Dedifferentiated amniotic fluid mesenchymal stem cell (primary cell): ENCODE results near the gene BMP8A.
"Not testable (repeated sequence)": the region's sequence is repeated elsewhere in the genome, so short reads cannot be mapped to it uniquely, and the experiment has no call there.

ENCODE experiments used
- DNase-seq: peaks from one replicate; pipeline ENCODE4 v3.0.0-alpha.2; 2016; ENCODE audit errors: extremely low spot score

The BMP8A gene

DNA sequence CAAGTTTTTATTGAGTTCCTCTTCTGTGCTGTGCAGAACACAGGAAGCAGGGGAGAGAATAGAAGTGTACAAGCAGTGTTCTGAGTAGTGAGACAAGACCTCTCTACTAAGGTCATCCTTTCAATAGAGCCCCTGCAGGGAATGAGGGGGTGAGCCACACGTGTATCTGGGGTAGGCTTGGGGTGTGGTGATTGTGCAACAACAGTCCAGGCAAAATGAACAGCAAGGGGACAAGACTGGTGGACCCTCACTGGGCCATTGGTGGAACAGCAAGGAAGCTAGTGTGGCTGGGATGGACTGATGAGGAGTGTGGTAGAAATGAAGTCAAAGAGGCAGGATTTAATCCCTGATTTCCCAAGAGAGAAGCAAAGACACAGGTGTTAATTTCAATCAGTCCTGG, 8.2 kb upstream of the BMP8A start:
- no peak for DNase-seq

DNA sequence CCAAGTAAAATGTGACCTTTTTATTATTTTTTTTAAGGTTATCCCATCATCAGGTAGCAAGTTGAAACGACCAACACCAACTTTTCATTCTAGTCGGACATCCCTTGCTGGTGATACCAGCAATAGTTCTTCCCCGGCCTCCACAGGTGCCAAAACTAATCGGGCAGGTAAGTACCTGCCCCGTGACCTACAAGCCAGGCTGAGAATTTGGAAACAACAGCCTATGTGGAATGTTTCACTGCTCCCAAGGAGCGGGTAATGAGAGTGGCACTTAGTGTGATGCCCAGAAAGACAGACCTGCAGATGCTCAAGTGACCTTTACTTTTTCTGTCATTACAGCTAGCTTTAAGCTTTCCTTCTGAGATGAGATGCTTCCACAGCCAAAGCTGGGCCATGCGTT, 6.9 kb upstream of the BMP8A start:
- DNase-seq, result no peak

DNA sequence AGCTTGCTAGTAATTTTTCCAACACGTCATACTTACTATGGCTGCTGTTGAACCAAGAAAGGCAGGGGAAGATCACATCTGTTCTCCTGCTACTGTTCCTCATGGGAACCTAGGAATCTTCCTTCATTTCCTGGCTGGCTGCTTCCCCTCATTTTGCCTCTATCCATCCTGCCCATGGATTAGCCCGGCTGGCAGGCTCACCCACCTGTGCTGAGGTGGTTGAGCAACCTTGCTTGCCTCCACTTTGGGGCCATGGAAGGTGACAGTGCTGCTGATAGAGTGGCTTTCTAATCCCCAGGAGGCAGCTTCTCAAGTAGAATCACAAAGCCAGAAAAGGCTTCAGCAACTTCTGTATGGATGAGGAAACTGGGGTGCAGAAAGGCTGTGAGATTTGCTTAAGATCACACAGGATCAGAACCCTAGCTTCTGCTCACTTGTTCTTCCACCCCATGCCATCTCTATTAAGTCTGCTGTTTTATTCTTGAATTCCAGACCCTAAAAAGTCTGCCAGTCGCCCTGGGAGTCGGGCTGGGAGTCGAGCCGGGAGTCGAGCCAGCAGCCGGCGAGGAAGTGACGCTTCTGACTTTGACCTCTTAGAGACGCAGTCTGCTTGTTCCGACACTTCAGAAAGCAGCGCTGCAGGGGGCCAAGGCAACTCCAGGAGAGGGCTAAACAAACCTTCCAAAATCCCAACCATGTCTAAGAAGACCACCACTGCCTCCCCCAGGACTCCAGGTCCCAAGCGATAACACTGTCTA, 6.2 kb upstream of the BMP8A start:
- no peak for DNase-seq

DNA sequence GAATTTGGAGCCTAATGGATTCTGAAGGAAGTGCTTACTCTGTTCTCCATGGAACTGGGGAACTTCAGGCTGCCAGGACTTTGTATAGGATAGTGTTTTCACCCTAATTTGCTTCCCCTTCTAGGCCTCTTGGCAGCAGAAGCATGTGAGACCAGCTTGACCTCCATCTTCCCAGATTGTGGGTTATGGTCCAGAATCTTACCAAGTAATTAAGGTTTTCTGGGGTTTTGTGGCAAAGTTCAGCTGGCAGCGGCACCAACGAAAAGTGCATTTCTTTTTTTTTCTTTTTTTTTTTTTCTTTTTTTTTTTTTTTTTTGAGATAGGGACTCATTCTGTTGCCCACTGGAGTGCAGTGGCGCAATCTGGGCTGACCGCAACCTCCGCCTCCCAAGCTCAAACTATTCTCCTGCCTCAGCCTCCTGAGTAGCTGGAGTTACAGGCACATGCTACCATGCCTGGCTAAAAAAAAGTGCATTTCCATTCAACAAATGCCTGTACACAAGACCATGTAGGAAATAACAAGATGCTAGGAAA, 3.4 kb upstream of the BMP8A start:
- DNase-seq, result no peak

DNA sequence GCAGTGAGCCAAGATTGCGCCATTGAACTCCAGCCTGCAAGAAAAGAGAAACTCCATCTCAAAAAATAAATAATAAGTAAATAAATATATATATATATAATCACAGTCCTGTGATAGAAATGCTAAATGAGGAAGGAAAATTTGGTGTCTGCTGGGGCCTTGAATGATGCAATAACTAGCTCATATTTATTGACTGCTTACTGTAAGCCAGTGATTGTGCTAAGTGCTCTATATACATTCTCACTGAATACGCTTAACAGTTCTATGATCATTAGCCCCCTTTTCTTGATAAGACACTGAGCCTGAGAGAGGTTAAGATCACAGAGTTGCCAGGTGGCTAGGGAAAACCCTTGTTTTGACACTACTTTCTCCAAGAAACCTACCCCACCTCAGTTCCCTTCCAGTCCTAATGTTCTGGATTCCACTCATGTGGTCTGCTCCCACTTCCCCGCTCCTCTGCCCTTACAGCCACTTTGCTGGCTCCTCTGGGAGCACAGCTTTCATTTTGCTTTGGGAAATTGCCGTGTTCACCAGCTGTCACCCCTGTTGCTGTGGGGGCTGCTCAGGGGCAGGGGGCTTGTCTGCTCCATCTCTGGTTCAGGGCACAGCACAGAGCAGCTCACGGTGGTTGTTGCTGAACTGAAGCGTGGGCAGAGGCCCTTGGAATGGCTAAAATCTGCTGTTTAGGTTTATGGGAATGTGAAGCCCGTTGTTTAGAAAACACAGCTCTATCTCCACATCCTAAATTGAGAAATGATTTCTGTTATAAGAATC, 2.5 kb upstream of the BMP8A start:
- no peak for DNase-seq

DNA sequence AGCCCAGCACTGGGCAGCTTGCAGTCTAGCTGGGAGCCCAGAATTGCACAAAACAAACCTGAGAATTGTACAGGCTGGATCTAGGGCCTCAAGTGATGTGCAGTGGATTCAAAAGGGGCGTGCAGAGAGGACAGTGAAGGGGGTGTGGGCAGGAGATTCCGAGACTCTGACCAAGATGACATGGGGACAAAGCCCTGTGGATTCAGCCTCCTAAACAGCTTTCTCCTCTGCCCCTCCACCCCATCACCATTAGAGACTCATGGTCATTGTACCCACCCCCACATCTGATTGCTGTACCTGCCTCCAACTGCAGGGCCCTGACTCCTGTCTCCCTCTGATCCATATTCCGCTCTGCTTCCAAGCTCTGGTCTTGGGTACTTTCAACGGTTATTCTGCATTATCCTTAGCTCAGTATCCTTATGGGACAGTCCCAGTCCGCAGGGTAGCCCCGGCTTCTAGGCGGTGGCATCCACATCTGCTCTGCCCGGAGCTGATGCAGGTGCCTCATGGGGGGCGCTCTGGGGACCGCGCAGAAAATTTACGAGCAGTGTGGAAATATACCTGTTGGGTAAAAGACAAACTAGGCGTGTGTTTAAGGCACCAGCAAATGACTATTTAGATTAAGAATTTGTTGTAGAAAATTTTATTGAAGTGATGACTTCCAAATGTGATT, 1.7 kb upstream of the BMP8A start:
- DNase-seq, result no peak

DNA sequence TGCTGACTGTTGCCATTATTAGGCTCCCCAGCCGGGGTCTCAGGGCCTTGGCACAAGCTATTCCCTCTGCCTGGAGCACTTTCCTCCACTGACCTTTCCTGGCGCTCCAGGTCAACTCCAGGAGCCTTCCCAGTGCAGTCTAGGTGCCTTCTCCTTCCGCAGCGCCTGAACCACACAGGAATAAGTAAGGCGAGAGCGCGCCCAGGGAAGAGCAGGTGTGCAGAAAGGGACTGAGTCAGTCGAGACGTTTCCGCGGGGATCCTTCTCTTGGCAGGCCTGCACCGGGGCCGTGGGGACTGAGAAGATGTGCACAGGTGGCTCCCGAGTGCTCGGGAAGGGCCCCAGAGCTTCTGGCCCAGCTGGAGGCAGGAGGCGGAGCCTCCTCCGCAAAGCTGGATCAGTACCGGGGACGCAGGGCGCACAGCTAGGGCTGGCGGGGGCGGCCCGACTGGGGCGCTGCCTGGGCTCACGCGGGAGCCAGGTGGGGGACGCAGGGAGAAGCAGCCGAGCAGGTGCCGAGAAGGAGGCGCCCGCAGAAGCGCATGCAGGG, 765 bp upstream of the BMP8A start:
- DNase-seq, result no peak

DNA sequence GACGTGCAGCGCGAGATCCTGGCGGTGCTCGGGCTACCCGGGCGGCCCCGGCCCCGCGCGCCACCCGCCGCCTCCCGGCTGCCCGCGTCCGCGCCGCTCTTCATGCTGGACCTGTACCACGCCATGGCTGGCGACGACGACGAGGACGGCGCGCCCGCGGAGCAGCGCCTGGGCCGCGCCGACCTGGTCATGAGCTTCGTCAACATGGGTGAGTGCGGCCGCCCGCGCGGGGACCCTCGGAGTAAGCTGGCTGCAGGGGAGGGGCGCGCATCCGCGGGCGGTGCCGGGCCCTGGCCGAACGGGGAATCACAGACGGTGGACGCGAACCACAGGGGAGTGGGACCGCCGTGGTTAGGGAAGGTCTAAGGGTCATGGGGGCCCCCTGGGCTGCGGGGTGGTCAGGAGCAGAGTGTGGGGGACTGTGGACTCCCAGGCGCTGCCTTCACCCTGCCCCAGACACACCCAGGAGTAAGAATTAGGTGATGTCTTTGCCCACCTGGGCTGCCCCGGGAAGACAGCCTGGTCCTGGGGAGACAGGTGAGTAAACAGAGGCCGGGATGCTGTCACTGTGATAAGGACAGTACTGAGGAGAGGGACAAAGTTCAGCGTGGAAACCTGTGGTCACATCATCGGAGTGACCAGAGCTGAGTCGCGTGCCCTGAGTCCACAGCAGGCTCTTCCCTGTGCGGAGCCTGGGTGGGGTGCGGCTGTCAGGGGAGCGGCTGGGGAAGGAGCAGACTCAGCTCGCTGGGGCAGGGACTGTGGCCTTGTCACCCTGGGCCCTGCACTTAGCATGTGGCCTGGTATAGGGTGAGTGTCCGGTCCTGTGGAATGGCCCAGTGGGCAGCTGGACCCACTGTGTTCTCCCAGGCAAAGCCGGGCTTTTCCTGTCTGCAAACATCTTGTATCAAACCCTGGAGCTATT, 944 bp downstream of the BMP8A start:
- not testable (repeated sequence) for DNase-seq

DNA sequence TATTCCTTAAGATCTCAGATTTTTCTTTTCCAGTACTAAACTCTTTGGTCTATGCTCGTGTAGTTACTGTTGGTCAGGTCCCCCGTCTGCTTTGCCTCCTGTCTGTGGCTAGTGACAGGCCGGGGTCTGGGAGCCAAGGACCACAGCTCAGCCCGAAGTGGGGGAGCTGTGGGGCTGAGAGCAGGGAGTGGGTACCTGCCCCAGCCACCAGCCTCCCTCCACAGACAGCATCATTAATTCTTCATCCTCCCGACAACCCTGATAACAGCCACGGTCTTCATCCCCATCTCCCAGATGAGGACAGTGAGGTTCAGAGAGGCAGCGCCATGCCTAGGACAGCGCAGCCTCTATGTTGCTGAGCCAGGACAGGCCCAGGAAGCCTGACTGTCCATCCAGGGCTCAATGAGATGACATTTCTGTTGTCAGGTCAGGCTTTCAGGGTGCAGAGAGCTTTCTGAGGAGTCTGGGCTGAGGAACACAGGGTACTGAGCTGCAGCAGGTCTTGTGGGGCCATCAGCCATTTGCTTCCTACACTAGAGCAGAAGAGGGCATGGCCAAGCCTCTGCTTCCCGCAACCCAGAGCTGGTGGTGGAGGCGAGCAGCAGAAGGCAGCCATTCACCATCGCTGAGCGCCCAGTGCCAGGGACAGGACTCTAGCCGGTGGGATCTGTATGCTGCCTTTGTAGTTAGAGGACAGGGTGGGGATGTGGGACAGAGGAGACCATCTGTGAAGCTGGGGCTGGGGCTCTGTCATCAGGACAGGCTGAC, 1.8 kb downstream of the BMP8A start:
- not testable (repeated sequence) for DNase-seq

DNA sequence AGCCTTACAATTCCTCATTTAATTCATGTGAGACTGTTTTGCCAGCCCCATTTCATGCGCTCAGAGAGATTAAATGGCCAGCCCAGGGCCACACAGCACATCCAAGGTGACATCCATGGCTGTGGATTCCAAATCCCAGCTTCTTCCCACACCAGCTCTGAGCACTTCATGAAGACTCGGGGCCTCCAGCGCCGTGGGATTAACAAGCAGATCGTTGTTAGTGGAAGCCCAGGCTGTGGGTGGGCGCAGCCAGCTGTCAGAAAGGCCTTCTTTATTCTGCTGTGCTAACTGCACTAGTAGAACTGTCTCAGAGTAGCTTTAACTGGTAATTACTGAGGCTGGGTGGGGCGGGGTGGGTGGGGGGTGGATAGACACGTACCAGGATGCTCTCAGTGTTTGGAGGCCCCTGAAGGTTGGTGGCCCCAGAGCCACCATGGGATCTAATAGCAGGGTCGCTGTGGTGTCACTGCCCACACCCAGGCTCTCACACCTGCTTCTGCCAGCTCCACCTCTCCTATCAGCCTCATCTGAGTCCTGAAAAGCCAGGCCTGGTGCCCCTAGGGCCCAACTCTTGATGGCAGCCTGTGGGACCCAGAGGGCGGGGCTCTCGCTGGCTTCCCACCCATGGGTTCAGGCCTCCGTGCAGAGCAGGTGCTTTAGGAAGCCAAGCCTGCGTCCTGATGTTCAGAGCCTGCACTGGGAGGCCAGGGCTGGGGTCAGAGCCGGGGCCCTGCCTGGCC, 3.4 kb downstream of the BMP8A start:
- DNase-seq, result no peak

DNA sequence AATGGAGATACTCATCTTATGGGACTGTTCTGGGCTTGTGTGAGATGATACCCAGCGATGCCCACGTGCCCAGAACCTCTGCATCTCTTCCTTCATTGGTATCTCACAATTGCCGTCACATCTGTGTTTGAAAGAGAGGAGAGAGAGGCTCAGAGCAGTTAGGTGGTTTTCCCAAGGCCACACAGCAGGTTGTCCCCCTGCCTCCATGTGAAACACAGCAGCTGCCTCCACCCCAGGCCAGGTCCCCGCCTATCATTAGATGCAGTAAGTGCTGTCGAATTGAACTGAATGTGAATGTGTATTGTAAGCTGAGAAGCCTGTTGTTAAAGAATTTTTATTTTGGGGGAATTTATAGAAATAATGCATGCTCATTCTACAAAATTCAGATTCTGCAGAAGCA, 5.1 kb downstream of the BMP8A start:
- DNase-seq, result not testable (repeated sequence)

DNA sequence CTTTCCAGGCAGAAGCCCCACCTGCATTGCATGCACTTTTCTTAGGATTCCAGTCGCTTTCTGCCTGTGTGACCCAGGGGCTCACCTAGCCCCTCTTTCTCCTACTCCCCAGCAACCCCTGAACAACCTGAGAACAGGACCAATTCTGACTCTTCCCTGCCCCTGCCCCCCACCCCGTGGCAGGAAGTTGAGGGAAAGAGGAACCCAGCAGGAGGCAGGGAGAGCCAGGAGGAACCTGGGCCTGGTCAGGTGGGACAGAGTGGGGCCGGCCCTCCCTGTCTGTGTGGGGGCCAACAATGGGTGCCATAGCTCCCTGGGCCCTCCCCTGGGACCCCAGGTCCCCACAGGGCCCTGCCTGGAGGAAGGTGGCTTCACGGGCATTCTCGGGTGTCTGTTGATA, 6.1 kb downstream of the BMP8A start:
- no peak for DNase-seq

DNA sequence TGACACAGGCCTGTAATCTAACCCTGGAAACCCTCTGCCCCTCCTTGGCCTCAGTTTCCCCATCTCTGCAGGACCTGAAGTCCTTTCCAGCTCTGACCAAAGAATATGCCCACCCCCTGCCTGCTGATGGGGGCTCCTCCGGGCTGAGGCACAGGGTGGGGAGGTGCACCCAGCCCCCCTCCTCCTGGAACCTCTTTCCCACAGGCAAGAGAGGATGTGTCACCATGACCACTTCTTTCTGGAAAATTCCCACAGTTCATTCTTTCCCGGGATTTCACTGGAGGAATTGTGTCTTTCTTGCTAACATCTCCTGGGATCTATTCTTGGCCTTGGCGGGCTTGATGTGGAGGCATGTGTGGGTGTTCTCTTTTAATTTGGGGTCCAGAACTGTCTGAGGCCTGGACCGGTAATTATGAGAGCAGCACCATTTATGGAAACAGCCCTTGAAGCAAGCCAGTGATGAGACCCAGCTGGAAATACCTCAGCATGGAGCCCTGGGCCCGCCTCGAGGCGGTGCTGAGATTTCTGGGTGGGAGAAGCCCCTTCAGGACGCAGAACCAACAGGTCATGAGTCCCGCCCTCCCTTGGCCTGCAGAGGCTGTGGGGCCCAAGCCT, 6.8 kb downstream of the BMP8A start:
- DNase-seq, result not testable (repeated sequence)

DNA sequence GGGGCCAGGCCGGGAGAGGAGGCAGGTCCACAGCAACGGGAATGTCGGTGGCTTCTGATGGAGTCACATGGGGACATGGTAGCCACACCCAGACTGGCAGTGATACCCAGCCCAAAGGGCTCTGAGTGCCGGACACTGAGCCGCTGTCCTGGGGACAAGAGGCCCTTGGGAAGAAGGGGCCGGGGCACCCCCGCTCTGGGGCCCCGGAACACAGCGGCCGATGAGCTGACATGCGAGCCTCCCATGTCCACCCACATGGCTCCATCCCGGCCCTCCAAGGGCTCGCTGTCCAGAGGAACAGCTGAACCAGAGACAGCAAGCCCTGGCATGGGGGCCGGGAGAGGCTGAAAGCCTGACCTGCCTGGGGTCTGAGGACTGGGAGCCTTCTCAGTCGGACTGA, 7.4 kb downstream of the BMP8A start:
- not testable (repeated sequence) for DNase-seq

DNA sequence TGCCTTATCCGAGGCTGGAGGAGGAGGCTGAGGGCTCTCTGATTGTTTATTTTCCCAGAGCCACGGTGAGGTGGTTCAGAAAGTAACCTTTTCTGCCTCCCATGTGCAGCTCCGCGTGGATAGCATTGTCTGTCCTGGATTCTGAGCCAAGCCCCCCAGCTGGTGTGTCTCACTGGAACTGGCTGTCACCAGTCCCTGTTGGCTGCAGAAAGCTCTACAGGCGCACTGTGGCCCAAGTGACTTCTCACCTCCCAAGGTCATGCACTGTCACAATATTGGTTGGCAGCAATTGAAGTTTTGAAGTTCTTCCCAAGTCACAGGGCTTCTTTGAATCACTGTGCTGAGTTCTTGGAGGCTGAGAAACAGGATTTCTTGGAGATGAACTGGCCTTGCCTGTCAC, 8.2 kb downstream of the BMP8A start:
- no peak for DNase-seq

DNA sequence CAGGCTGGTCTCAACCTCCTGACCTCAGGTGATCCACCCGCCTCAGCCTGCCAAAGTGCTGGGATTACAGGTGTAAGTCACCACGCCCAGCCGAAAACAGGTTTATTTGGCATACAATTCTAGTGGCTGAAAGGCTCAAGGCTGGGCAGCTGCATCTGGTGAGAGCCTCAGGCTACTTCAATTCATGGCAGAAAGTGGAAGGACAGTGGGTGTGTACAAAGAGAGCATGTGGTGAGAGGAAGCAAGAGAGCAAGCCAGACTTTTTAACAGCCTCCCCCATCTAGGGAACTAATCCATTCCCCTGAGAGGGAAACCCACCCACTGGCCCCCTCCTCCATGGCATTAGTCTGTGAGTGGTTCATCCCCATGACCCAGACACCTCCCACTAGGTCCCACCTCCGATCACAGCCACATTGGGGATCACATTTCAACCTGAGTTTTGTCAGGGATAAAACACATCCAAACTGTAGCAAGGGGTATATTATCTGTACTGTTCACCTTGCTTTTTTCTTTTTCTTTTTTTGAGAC, 9.5 kb downstream of the BMP8A start:
- DNase-seq, result no peak

DNA sequence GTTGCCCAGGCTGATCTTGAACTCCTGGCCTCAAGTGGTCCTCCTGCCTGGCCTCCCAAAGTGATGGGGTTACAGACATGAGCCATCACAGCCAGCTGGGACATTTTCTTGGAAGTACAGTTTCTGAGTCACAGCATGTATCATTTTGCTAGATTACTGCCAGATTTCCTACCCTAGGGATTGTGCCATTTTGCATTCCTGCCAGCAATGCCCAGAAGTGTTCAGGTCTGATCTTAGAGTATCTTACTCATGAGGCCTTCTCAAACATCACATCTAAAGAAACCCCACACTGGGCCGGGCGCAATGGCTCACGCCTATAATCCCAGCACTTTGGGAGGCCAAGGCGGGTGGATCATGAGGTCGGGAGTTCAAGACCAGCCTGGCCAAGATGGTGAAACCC, 10.2 kb downstream of the BMP8A start:
- DNase-seq, result peak; percentile 45

DNA sequence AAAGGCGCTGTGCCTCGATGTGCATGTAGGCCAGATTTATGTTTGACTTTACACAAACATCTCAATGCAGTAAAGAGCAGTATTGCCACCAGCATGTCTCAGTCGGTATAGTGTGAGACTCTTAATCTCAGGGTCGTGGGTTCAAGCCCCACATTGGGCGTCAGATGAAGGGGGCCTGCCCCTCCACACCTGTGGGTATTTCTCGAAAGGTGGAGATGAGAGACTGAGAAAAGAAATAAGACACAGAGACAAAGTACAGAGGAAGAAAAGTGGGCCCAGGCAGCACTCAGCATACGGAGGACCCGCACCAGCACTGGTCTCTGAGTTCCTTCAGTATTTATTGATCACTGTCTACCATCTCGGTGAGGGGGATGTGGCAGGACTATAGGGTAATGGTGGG, 13.0 kb downstream of the BMP8A start:
- DNase-seq, result not testable (repeated sequence)

DNA sequence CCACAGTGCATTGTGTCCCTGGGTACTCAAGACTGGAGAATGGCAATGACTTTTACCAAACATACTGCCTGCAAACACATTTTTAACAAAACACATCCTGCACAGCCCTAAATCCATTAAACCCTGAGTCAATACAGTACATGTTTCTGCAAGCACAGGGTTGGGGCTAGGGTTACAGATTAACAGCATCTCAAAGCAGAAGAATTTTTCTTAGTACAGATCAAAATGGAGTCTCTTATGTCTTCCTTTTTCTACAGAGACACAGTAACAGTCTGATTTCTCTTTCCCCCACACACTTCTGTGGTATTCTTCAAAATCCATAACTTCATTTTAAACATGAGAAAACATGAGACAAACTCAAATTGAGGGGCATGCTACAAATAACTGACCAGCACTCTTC, 13.9 kb downstream of the BMP8A start:
- DNase-seq, result no peak
